Dermis blood vessel endothelial cell (primary cell): ENCODE measurements around the gene MZB1. TPM values are rescaled to one million over a fixed set of nuclear protein-coding genes. Genes with fewer than 3 reads are reported as not detected.
"Not testable (repeated sequence)": the region's sequence is repeated elsewhere in the genome, so short reads cannot be mapped to it uniquely, and the experiment has no call there.

Source experiments
- DNase-seq: peaks from one replicate; pipeline ENCODE4 v3.0.0; 2010
- total RNA-seq: library from RNA; depleted of rRNA; stranded (reverse); fragments of >200 nt; gene quantifications from 2 replicates; pipeline ENCODE4 v1.2.3, GENCODE V29; 2014

MZB1 gene
- total RNA-seq, 1 donor from 2014 or later, result not detected

DNA sequence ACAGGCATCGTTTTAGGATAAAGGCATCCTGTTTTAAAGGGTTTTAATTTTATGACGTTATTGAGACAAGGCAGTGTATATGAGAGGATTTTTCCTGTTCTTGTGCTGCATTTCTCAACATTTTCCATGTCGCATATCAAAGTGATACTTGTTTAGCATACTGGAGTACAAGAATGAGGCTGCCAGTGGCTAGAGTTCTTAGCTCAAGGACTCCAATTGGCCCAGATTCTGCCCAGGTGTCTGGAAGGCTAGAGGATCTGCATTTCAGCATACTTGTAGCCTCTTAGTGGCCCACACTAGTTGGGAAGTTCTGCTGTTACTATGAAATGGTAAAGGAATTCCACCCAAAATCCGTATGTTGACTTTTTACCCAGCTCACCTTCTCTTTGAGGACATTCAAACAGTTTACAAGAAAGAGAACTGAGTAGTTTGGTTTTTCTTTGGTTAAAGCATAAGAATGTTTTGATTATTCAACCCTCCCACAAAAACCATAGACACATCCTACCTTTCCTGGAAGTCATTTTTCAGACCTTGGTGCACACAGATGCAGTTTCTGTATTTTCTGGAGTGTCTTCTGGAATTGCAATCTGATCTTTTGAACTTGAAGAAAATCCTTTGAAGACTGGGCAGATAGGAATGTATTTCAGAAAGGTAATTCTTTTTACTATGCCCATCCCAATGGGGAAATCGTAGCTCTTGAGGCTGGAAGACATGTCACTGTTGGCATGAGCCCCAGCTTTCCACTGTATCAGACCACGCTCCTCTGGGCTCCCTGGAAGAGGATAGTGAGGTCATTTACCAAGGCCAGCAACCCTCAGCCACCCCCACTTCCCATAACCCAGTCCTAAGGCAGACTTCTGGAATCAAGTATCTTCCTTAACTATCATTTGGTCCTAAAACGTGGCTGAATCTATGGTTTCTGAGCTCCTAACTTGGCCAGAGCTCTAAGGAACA, 18.0 kb downstream of the MZB1 start:
- no peak for DNase-seq

DNA sequence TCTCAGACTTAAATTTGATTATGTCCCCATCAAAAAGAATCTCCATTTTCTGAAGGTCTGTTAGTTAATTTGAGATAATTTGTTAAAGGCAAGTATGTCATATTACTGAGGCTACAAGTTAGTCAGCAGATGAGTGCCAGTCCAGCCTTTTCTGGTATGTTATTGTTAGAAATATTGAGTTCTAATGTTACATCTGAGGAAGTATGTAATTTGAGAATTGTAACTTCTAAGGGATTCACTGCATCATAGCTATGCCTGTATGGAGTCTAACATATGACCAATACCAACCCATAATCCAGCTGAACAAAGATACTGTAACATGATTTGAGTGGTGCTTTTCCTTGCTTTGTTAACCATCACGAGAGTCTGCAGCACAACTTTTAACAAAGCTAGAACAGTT, 20.5 kb downstream of the MZB1 start:
- no peak for DNase-seq

DNA sequence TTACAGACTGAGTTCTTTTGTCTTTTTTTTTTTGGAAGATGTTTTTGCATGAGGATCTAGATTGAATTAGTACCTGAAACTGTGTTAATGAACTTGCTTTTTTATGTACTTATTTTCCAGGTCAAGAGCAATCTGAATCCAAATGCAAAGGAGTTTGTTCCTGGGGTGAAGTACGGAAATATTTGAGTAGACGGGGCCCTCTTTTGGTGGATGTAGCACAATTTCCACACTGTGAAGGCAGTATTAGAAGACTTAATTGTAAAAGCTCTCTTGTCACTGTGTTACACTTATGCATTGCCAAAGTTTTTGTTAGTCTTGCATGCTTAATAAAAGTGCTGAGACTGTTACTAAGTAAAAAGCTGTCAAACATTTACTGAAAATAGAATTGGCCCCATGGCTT, 21.1 kb downstream of the MZB1 start:
- DNase-seq, result peak; percentile 22

DNA sequence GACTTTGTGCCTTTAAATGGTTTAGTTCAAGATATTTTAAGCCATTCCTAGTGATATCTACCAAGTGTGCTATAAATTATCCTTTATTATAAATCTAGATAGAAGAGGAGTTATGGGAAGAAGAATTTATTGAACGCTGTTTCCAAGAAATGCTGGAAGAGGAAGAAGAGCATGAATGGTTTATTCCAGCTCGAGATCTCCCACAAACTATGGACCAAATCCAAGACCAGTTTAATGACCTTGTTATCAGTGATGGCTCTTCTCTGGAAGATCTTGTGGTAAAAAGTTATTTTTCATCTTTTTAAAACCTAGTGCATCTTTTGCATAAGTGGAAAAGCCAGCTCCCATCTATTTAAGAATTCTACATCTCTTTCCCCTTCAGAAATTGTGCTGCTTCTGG, 25.2 kb downstream of the MZB1 start:
- no peak for DNase-seq

DNA sequence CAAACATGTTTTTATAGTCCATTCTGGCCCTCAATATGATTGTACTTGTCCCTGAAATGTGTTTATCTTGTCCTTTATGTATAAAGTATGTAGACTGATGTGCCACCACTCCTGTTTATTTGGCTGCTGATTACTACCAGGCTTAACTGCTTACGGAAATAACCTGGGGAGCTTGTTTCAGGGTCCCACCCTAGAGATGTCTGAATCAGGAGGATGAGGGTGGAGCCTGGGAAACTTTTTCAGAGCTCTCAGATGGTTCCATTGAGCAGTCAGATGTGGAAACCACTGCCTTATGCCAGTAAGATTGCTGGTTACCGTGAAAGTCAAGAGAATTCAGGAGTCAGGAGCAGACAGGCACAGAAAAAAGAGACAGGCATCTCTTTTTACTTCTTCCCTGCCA, 25.8 kb downstream of the MZB1 start:
- no peak for DNase-seq

DNA sequence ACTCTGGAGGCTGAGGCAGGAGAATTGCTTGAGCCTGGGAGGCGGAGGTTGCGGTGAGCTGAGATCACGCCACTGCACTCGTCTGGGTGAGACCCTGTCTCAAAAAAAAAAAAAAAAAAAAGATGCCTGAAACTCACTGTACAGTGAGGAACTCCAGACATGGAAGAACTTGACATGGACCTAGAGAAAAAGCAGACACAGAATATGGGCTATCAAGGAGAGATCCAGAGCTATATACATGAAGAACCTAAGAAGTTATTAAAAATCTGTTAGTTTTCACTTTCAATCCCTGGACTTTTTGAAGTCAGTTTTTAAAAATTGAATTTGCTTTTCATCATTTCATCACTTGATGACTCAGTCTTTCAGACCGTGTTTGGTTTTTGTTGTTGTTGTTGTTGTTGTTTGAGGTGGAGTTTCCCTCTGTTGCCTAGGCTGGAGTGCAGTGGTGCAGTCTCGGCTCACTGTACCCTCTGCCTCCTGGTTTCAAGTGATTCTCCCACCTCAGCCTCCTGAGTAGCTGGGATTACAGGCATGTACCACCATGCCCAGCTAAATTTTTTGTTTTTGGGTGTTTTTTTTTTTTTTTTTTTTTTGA, 27.8 kb downstream of the MZB1 start:
- DNase-seq, result no peak

DNA sequence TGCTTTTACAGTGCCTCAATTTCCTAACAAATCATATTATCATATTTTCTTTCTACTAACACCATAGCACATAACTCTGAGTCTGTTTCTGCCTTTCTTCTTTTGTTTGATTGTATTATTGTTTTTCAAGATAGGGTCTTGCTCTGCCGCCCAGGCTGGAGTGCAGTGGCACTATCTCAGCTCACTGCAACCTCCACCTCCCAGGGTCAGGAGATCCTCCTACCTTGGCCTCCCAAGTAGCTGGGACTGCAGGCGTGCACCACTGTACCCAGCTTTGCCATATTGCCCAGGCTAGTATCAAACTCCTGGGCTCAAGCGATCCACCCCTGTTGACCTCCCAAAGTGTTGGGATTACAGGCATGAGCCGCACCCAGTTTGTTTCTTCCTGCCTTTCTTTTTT, 29.3 kb downstream of the MZB1 start:
- DNase-seq, result no peak

DNA sequence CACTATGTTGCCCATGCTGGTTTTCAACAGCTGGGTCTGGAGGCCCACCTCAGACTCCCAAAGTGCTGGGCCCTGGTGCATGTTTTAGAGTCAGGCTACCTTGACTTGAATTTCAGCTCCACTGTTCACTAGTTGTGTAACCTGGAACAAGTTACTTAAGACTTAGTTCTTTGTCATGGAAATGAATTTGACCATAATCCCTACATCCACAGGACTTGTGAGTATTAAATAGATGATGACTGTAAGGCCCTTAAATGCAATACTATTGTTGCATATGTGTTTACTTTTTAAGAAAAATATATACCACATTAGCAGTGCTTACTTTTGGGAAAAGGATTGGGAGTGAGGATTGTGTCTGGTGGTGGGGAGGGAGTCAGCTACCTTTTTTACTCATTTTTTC, 31.6 kb downstream of the MZB1 start:
- no peak for DNase-seq

DNA sequence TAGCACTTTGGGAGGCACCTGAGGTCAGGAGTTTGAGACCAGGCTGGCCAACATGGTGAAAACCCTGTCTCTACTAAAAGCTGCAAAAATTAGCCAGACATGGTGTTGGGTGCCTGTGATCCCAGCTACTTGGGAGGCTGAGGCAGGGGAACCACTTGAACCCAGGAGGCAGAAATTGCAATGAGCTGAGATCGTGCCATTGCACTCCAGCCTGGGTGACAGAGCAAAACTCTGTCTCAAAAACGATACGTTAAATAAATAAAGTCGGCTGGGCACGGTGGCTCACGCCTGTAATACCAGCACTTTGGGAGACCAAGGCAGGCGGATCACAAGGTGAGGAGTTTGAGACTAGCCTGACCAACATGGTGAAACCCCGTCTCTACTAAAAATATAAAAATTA, 33.8 kb downstream of the MZB1 start:
- DNase-seq, result not testable (repeated sequence)

DNA sequence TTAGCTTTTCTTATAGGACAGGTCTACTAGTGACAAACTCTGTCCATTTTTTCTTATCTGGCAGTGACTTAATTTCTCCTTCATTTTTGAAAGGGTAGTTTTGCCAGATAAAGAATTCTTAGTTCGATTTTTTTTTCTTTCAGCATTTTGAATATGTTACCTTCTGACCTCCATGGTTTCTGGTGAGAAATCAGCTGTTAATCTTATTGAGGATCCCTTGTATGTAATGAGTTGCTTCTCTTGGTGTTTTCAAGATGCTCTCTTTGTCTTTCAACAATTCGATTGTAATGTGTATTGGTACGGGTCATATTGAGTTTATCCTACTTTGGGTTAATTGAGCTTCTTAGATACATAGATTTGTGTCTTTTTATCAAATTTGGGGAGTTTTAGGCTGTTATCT, 35.5 kb downstream of the MZB1 start:
- DNase-seq, result no peak

DNA sequence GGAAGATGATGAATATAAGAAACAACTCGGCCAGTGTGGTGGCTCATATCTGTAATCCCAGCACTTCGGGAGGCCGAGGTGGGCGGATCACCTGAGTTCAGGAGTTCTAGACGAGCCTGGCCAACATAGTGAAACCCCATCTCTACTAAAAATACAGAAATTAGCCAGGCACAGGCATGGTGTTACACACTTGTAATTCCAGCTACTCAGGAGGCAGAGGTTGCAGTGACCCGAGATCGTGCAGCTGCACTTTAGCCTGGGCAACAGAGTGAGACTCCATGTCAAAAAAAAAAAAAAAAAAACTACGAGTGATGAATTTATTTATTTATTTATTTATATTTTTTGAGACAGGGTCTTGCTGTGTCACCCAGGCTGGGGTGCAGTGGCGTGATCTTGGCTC, 41.9 kb downstream of the MZB1 start:
- DNase-seq, result not testable (repeated sequence)

DNA sequence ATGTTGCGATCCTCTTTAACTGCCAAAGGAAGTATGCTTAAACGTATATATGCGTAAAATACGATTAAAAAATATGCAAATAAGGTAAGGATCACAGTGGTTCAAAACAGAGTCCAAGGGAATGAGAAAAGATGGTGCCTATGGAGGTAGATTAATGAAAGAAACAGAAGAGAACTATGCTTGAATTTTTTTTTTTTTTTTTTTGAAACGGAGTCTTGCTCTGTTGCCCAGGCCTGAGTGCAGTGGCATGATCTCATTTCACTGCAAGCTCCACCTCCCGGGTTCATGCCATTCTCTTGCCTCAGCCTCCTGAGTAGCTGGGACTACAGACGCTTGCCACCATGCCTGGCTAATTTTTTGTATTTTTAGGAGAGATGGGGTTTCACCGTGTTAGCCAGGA, 44.3 kb downstream of the MZB1 start:
- not testable (repeated sequence) for DNase-seq

DNA sequence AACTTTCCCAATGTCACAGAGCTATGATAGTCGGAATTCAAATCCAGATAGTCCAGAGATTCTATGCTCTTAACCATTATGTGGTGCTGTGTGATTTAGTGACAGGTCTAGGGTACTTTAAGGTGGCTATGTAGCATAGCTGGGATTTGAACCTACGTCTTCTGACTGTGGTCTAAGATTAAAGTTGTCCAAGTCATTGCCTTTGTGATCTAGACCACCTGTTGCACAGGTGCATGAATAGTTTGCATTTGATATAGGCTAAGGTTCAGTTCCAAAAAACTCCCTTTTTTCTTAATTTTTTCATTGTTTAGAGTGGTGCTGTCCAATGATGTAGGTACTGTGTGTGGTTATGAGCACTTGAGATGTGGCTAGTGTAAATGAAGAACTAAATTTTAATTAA, 45.5 kb downstream of the MZB1 start:
- no peak for DNase-seq

DNA sequence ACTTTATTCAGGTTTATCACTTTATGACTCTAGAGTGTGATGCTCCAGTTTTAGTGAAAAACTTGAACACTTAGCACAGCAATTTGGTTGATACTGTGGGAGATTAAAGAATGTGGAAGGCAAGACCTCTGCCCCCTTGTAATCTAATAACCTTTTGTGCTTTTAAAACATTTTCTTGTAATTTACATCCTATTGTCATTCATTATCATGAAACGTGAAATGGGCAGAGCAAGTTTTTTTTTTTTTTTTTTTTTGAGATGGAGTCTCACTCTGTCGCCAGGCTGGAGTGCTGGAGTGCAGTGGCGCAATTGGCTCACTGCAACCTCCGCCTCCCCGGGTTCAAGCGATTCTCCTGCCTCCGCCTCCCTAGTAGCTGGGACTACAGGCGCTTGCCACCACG, 46.2 kb downstream of the MZB1 start:
- no peak for DNase-seq

DNA sequence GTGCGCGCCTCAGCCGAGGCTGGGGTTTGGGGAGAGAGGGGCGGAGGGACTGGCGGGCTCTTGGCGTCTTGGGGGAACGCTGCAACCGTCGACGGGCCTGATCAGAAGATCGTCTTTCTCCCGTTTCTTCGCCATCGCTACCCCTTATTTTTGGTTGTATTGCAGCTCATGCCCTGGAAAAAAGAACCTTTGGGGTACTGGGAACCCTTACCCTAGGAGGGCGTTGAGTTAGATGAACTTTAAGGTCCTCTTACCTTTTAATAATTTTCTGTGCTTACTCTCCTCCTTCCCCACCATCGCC, 47.3 kb downstream of the MZB1 start:
- no peak for DNase-seq

DNA sequence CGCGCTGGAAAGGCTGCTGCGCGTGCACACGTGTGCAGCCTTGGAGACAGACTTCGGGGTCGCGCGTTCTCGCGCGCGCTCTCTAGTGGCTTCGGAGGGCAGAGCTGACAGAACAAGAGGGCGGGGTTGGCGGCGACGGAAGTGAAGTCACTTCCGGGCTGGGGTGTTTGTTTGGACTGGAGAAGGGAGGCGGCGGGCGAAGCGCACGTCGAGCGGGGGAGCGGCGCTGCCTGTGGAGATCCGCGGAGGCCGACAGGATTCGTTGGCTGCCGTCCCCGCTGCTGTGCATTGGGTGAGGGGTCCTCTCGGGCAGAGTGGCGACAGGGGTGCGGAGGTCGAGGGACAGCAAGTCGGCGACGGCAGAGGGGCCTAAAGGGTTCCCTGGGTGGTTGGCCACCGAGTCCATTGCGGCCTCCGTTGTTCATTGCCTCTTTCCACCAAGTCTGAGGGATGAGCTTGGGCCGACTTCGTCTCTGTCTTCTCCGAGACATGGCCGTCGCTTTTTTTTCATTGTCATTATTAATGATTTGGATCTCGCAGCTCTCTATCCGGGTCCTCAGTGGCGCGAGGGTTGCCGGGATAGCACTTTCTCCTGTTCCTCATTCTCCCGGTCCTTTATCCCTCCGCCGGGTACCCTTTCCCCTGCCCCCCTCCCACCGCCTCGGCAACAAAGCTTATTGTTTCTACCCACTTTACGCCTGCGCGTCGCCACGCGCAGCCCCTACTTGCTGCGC, 47.9 kb downstream of the MZB1 start, which contains the start of gene PAIP2:
PAIP2 (plus strand) TSS at position 166 of the 734 bp plus-strand sequence. CDS start 21,931 bp downstream, outside the sequence.
- DNase-seq, result peak; percentile 99

DNA sequence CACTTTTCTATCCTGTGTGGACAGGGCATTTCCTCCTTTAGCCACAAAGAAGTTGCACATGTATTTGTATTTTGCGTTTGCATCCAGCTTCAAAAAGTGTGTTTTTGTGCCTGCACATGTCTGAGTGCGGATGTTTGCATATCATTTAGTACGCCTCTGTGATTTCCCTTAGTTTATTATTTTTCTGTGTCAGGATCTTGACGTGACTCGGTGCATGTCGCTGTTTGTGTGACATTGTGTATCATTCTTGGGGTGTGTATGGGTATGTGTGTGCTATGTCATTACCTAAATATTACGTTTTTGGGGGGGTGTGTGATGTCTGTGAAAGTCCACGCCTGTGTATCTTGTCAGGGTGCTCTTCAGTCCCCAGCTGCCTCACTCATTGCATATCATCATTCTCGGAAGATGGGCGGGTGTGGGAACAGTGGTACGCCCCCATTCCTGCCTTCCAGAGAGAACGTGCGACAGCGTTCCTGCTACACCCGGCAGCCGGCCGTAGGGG, 48.5 kb downstream of the MZB1 start:
- DNase-seq, result peak; percentile 11

DNA sequence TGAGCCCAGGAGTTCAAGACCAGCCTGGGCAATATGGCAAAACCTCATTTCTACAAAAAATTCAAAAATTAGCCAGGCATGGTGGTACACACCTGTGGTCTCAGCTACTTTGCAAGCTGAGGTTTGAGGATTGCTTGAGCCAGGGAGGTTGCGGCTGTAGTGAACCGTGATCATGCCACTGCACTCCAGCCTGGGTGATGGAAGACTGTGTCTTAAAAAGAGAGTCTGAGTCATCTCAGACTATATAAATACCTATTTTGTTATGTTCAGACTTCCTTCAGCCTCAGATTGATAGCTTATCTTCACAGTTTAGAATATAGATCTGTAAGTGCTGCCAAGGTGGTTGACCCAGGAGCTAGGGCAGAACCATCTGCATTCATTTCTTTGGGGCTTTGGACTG, 49.7 kb downstream of the MZB1 start:
- DNase-seq, result no peak

Other genes with a start within 250 kb of the MZB1 start
- 50.3 and 58.0 TPM in 2 replicates for gene SIL1, start 191.5 kb downstream of the MZB1 start, total RNA-seq
- 301 and 445 TPM in 2 replicates for gene MATR3, start 96.2 kb downstream of the MZB1 start, total RNA-seq
- 110 and 137 TPM in 2 replicates for gene PAIP2, start 48.1 kb downstream of the MZB1 start, total RNA-seq
- gene SLC23A1, start 6.6 kb downstream of the MZB1 start, total RNA-seq, result not detected in 2 replicates
- 6.1 and 9.2 TPM in 2 replicates for gene PROB1, start 5.2 kb upstream of the MZB1 start, total RNA-seq
- 8.0 and 10.0 TPM in 2 replicates for gene SPATA24, start 14.2 kb upstream of the MZB1 start, total RNA-seq
- gene DNAJC18, start 49.6 kb upstream of the MZB1 start, total RNA-seq, result 8.6 and 9.0 TPM in 2 replicates
- 404 and 423 TPM in 2 replicates for gene ECSCR, start 72.8 kb upstream of the MZB1 start, total RNA-seq
- not detected in 2 replicates for gene SMIM33, start 81.1 kb upstream of the MZB1 start, total RNA-seq
- 36.9 and 69.6 TPM in 2 replicates for gene STING1, start 92.8 kb upstream of the MZB1 start, total RNA-seq
- gene UBE2D2, start 171.4 kb upstream of the MZB1 start, total RNA-seq, result 68.5 and 71.6 TPM in 2 replicates